NB4 (cell line): ENCODE data around the gene SLC35F1.

Experiments used
- POLR2A ChIP-seq: IDR thresholded peaks from 2 replicates; pipeline ENCODE4 v1.6.1; 2011; ENCODE audit warnings: mild to moderate bottlenecking; ENCODE audit not compliant: insufficient read length; ENCODE audit errors: extremely low read depth
- TF ChIP-seq, protein P1 (sequence below): IDR thresholded peaks from one replicate; pipeline ENCODE4 v1.5.1; 2012; ENCODE audit warnings: low read depth, low read length

DNA sequence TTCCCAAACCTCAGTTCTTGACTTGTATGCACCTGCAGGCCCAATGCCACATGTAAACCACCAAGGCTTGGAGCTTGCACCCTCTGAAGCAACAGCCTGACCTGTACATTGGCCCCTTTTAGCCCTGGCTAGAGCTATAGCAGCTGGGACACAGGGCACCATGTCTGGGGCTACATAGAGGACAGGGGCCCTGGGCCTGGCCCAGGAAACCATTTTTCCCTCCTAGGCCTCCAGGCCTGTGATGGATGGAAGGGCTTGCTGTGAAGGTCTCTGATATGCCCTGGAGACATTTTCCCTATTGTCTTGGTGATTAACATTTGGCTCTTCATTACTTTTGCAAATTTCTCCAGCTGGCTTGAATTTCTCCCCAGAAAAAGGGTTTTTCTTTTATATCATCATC, 64.6 kb downstream of the SLC35F1 start:
- no peak for TF ChIP-seq POLR2A
- TF ChIP-seq, protein P1, sequence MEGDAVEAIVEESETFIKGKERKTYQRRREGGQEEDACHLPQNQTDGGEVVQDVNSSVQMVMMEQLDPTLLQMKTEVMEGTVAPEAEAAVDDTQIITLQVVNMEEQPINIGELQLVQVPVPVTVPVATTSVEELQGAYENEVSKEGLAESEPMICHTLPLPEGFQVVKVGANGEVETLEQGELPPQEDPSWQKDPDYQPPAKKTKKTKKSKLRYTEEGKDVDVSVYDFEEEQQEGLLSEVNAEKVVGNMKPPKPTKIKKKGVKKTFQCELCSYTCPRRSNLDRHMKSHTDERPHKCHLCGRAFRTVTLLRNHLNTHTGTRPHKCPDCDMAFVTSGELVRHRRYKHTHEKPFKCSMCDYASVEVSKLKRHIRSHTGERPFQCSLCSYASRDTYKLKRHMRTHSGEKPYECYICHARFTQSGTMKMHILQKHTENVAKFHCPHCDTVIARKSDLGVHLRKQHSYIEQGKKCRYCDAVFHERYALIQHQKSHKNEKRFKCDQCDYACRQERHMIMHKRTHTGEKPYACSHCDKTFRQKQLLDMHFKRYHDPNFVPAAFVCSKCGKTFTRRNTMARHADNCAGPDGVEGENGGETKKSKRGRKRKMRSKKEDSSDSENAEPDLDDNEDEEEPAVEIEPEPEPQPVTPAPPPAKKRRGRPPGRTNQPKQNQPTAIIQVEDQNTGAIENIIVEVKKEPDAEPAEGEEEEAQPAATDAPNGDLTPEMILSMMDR, result no peak
